C4-2B (cell line): ENCODE data around the gene OPA3.

Experiments
- ZFX ChIP-seq: fragments of 450-650 bp; IDR thresholded peaks from 2 replicates; pipeline ENCODE4 v1.6.1; 2017
- TF ChIP-seq, protein P1 (sequence below): fragments of 450-650 bp; conservative IDR thresholded peaks from 2 replicates; pipeline ENCODE4 v1.5.1; 2017; ENCODE audit warnings: mild to moderate bottlenecking

DNA sequence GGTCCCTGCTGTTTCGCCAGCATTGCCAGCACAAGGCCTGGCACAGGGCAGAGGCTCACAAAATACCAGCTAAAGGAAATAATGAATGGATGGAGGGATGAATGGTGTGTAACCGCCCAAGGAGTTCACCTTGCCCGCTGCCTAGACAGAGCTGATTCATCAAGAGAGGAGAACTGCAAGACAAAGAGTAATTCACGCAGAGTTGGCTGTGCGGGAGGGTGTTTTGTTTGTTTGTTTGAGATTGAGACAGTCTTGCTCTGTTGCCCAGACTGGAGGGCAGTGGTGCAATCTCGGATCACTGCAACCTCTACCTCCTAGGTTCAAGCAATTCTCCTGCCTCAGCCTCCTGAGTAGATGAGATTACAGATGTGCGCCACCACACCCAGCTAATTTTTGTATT is 3.0 kb downstream of the OPA3 start:
- TF ChIP-seq, protein P1, sequence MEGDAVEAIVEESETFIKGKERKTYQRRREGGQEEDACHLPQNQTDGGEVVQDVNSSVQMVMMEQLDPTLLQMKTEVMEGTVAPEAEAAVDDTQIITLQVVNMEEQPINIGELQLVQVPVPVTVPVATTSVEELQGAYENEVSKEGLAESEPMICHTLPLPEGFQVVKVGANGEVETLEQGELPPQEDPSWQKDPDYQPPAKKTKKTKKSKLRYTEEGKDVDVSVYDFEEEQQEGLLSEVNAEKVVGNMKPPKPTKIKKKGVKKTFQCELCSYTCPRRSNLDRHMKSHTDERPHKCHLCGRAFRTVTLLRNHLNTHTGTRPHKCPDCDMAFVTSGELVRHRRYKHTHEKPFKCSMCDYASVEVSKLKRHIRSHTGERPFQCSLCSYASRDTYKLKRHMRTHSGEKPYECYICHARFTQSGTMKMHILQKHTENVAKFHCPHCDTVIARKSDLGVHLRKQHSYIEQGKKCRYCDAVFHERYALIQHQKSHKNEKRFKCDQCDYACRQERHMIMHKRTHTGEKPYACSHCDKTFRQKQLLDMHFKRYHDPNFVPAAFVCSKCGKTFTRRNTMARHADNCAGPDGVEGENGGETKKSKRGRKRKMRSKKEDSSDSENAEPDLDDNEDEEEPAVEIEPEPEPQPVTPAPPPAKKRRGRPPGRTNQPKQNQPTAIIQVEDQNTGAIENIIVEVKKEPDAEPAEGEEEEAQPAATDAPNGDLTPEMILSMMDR = no peak
- no peak for TF ChIP-seq ZFX
